GM21528 (cell line): ENCODE results near the gene LEMD1.

Source experiments
- ATAC-seq: cut with Tn5 transposase; IDR thresholded peaks from one replicate; pipeline ENCODE4 v1.9.1; 2021; ENCODE audit warnings: mild to moderate bottlenecking, moderate library complexity; ENCODE audit not compliant: unreplicated experiment, low FRiP score

Gene LEMD1, protein sequence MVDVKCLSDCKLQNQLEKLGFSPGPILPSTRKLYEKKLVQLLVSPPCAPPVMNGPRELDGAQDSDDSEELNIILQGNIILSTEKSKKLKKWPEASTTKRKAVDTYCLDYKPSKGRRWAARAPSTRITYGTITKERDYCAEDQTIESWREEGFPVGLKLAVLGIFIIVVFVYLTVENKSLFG

DNA sequence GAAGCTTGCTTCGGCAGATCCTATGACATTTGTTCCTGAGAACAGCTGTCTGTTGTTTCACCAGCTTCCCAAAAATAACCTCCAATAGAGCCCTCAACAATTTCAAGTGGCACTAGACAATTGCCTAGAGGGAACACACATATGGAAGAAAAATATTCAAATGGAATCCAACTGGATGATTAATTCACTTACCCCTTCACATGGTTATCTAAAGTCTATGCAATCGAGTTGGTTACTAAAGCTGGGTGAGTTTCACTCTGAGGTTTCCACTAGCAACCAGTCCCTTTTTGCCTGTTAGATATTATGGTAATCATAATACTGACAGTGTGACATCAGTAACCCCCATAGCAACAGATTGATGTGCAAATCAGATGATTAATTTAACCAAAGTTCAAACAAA, at the start of gene LEMD1:
LEMD1 (minus strand) TSS at position 259 of the 400 bp plus-strand sequence. CDS start 1,520 bp downstream, outside the sequence.
- no peak for ATAC-seq

DNA sequence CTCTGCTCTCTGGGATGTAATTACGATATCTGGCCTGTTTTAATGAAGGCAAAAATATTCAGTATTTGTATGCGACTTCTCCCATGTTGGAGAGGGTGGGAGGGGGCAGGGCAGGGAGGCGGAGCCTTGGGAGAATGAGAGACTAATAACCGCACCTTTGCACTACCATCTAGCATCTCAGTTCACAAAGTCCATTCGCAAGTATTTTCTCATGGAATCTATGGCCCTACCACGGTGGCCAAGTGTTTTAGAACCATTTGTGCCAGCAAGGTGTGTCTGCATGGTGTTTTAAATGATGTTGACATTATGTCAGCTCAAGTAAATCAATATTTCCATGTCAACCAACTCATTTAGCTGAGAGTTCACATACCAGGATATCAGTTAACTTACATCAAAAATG, 48.3 kb upstream of the LEMD1 start:
- ATAC-seq = no peak

DNA sequence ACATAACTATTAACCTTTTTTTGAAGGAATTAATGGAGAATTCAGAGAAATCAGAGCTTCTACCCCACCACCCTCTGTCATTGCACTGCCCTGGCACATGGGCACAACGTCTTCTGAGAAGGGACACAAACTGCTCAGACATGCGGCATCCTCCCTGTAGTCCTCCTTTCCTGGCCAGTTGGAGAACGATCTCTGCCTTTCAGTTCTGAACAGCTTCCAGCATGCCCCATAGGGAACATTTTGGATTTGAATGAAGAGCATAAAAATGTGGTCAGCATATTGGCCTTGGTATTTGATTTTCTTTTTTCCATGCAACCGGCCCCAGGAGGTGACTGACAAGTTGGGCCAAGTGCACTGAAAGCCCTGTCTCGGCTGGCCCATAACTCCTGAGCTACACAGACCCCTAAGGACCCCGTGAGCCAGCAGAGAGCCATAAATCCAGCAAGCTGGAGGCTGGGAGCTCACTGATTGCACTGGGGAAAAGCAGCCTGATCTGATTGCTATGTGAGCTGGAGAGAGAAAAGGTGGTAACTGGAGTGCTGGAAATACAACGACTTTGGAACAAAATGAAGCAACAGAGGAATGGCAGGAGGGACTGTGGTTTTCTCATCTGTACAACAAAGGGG, 44.9 kb upstream of the LEMD1 start:
- ATAC-seq = no peak

DNA sequence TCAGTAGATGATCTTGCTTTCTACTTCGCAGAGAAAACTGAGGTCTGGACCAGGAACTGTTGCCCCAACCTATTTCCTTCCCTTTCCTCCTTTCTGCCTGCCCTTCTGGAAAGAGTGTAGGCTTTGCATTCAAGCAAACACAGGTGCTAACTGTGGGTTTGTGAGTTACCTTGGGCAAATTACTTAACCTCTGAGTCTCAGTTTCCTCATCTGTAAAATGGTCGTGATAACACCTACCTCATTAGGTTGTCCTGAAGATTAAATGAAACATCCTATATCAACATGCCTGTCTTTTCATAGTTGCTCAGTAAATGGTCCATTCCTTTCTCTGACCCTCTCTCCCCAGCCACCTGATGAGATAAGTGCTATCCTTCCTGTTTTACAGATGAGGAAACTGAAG, 43.5 kb upstream of the LEMD1 start:
- ATAC-seq = no peak

DNA sequence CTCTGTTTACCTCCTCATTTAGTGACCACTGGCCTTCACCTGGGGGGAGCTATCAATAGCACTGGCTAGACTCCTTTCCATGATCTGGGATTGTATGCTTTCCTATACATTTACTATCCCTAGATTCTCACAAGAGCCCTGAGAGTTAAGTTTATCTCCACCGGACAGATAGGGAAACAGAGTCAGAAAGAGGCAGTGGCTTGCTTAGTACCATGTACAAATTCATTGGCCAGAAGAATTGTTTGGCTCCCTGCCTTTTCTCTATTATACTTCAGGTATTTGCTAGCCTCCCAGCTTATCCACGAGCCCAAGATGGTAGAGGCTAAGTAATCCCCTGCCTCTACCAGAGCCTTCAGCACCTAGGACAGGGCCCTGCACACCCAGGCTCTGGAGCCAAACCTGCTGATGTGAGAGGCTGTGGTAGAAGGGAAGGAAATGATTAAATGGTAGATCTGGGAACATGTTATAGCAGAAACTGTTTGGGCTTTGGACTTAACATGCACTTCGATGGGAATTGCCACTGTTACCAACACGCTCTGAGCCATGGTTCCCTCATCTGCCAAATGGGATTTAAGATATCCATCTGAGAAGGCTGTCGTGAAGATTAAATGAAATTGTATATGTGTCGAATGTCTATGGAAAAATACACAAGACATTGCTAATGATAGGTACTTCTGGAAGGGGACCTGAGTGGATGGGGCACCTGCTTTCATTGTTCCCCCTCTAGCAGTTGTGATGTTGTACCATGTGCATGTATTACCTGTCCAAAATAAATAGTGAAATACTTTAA, 37.1 kb upstream of the LEMD1 start:
- no peak for ATAC-seq

DNA sequence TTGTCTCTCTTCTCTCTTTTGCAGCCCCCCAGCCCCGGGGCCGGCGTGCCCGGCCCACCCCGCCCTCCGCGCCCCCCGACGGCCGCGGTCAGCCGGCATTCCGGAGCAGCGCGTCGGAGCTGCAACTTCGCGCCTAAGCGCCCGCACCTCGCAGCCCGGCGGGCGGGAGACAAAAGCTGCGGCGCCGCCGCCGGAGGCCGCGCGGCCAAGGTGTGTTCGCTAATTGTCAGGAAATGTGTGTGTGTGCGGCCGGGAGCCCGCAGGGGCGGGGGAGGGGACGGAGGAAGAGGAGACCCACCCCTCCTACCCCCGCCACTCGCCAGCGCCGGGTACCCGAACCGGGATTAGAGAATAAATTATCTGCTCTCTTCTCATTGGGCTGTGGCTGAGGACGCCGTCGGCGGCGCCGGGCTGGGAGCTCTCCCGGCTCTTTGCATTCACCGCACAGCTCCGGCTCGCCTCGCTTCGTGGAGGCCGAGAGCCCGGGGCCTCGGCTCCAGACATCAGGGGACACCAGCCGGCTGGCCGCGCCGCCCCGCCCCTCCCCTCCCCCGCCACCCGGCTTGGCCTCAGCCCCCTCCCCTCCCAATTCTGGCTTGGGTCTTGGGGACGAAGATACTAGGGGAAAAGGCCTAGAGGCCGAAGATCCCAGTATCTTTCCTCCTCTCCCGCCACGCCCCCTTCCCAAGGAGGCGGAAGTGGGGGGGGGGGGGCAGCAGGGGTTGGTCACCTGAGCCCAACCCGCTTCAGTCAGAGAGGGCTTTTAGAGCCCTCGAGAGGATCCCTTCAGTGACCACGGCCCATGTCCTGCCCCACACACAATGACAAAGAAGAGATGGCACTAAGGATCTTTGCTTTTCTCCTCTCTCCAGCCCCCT, 35.3 kb upstream of the LEMD1 start:
- no peak for ATAC-seq

DNA sequence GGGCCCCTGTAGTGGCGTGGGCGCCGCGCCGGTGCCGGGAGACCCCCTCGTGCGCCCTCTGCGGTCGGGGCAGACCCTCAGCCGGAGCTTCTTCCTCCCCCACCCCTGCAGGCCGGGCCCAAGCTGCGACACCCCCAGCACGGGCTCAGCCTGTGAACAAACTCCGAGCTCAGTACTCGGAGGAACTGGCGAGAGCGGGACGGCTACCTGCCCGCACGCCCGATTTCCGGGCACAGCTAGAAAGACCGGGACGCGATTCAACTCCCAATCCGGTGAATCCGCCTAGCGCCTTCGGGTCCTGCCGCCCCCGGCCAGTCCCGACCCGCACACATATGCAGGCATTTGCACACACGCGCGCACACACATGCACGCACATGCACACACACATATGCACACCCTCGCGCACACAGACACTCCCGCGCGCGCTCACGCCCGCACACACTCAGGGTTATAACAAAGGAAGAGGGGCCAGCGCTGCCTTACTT, 34.6 kb upstream of the LEMD1 start:
- ATAC-seq = no peak

DNA sequence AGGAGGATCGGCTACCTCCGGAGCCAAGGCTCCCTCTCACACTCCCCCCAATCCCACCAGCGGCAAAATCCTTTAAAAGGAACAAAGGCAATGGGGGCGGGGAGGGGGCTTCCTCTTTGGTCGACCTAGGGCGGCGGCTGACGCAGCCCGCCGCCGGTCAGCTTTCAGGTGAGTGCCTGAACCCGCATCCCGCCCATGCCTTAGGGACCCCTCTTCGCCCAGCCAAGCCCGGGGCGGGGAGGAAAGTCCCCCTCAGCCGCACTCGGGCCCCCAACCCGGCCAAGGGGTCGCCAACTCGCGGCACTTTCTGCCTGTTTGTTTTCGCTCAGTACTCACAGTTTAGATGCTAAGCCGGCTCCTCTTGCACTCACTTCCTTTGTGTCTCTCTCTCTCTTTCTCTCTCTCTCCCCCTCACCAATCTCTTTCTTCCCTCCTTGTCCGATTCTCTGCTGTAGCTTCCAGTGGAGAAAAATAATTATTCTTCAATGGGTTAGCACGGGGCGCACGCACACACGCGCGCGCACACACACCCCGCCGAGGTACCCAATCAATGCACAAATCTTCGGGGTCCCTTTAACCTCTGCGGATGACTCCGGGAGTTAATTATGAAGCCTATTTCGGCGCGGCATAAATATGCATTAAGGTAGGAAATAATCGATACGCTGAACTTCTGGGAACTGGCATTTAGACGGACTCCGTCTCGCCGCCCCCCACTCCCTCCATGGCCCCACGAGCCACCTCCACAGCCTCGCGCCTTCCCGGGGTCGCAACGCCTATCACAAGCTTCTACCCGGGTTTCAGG, 33.9 kb upstream of the LEMD1 start, which contains the start of gene BLACAT1:
BLACAT1 (minus strand) TSS at position 465 of the 802 bp plus-strand sequence.
- no peak for ATAC-seq

DNA sequence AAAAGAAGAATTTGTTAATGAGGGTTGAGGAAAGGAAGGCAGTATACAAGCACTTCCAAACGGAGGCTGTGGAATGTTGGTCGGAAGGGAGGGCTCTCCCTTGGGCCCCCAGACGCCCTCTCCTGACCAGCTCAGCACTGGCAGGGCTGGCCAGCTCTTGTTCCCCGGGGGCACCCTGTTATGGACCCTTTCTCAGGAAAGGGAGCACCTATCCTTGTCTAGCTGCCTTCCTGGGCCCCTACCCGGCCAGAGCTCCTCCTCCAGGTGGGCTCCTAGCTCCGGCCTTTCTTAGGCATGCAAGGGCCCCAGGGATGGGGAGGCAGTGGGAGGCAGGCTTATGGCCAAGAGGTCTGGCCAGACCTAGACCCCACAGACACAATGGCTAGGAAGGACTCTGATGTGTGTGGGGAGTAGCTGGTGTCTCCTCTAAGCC, 33.1 kb upstream of the LEMD1 start:
- ATAC-seq = no peak

DNA sequence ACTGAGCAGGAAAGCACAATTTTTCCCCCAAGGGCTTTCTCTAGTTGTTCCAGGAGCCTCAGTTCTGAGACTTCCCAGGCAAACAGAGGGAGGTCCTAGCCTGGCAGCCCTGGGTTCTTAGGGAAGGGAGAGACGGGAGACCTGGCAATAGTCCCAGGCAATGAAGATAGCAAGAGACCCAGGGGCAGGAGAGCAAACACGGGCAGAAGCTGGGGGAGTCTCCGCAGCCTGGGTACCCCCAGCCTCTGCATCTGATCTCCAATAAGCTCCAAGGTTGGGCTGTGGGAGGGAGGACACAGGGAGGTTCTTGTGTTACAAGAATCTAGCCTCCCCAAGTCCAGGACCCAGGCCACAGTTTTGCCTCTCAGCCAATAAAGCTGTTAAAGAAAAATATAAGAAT, 31.6 kb upstream of the LEMD1 start:
- ATAC-seq = no peak

DNA sequence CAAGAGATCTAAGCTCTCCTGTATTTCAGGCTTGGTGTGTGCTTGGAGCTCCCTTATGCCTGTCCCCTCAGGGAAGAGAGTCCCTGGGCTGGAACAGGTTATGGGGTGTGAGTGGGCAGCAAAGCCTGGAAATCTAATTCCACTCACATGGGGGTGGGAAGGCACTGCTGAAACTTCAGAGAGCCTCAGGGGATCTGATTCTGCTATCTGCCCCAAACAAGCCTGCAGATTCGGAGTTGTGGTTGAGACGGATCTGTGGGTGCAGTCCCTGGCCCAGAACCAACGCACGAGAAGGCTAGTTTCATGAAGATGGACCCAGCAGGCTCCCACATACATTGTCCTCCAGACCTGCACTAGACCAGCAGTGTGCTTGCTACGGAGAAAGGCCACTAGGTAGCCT, 31.1 kb upstream of the LEMD1 start:
- ATAC-seq = no peak

DNA sequence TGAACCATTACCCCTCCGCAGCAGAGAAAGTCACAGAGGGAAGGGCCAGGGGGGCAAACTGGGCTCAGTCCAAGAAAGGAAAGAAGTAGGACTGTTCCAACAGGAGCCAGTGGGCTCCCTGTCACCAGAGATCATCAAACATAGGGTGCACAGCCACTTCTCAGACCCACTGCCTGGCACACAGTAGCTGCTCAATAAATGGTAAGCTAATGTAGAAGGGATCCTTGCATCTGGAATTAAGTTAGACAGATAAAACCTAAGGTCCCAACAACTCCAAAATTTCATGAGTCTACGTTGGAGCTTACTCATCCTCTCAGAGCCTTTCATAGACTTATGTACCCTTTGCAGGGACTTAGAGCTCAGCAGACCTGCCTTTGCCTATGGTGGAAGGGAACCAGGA, 30.5 kb upstream of the LEMD1 start:
- ATAC-seq = no peak

DNA sequence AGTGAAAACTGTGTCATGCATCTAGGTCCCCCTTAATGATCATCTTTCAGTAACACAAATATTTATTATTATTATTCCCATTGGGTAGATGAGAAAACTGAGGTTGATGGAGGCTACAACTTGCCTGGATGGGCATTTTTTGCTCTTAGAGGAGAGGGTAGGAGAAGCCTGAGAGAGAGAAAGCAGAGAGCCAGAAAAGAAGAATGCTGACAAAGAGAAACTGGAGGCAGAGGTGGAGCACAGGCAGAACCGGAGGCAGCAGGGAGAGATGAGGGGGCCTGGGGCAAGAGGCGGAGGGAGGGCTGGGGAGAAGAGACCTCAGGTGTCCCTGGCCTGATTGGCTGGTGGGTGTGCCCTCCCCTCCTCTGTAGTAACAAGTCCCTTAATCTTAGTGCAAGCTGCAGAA, 29.9 kb upstream of the LEMD1 start:
- no peak for ATAC-seq

DNA sequence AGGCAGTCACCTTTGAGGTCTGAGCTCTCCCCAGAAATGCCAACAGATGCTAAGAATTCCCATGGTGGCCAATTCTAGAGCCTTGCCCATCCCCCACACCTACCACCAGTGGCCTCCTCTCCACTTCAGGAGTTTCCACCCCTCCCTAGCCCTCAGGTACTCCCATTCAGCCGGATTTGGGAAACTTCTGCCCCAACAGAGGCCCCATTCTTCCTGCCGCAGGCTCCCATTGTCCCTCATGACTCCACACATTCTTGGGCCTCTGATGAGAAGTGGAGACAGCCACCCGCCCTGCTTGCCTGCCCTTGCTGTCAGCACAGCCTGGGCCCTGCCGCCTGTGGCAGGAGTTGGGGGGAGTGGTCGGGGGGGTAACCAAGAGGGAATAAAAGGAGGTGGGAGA, 29.3 kb upstream of the LEMD1 start:
- no peak for ATAC-seq

DNA sequence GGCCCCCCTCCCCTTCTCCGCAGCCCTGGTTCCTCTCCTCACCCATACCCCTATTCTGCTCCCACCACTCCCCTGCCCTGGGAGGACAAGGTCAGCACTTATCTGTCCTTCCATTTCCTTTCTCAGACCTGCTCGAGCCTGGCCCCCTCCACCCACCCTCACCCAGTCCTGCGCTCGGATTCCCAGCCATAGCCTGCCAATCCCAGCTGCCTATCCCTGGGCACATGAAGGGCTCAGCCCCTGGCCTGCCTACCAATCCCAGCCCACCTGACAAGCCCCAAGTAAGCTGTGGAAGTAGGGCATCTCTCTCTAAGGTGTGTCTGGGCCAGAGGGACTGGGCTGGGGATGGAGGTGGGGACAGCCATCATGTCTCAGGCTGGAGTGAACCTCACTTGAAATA, 28.6 kb upstream of the LEMD1 start:
- no peak for ATAC-seq

DNA sequence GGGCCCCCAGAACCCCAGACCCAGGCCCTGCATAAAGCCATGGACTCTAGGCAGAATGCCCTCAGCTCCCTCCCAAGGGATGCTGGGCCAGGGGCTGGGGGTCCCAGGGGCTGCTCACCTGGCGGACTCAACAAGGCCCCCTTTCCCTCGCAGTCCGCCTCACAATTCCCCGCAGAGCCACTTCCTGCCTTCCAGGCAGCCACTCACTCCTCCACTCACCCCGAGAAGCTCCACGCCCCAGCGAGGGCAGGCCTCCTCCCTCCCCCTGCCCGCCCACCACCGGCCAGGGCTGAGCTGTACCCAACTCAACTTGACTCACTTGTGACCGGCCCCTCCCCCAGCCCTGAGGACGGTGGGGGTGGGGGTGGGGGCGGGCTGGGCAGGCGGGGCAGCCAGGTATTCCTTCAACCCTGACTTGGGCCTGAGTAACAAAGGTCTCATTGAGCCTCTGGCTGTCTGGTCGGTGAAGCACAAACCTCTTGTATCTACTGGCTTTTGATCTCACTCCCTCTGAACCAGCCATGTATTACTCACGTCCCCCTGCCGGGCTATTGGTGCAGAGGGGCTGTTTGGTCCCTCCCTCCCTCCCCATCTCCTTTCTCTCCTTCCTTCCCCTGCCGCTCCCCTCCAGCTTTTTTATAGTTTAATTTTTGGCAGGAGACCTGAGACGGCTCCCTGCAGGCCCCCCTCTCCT, 28.0 kb upstream of the LEMD1 start:
- ATAC-seq = no peak

DNA sequence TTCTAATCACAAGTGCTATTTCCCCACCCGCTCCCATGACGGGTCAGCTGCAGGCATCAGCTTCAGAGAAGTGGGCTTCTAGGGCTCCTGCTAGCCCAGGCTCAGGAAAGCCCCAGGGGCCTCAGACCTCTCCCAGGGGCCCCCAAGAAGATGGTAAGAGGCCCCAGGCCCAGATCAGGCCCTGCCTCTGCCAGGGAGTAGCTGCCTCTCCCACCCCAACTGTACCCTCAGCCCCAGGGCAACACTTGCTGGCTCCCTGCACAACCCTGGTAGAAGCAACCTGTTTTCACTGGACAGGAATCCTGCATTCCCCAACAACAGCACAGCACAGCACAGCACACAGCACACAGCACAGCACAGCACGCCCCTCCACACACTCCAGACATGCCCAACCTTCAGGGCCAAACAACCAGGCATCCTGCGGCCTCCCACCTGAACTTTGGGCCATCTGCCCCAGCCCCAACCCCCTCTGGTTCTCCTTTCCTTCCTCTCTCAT, 27.4 kb upstream of the LEMD1 start:
- ATAC-seq = no peak

DNA sequence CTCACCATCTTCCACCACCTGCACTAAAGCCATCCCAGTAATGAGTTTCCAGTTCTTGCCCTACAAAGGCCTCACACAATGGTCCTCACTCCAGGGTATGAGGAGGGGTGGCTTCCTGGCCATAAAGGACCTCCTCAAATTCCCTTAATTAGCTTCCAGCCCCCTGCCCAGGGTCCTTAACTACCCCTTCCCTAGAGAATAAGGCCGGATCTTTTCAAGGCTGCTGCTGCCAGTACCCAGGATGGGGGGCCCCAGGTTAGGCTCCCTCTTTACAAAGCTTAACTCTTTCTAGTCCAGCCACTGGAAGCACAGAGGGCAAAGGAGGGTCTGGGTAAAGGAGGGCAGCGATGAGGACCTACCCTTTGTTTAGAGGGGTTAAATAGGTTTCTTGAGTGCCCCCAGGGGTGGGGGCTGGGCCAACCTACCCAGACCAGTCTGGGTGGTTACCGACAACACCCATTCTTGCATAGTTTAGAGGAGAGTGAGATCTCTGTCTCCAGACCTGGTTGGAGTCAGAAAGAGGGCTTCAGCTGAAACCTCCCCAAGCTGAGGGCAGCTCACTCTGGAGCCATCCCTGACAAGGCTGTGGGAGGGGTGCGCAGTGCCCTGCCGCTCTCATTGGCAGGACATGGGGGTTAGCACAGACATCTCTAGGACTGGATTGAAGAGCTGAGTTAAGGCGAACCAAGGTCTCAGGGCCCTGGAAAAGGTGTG, 26.8 kb upstream of the LEMD1 start:
- ATAC-seq = no peak
